Measurements from ENCODE around the gene ZDHHC8.

Gene ZDHHC8

GRCh38 chr22:20165421-20165820 lies 33.8 kb downstream of the ZDHHC8 start:
- no peak for DNase-seq

- DNase-seq, result no peak
Measured at GRCh38 chr22:20165913-20166312, 34.3 kb downstream of the ZDHHC8 start.

- no peak for DNase-seq
Measured at GRCh38 chr22:20166703-20167102, 35.1 kb downstream of the ZDHHC8 start.

- no peak for DNase-seq
Measured at GRCh38 chr22:20167643-20168322, 36.2 kb downstream of the ZDHHC8 start.

- no peak for DNase-seq
Measured at GRCh38 chr22:20169253-20169822, 37.7 kb downstream of the ZDHHC8 start.

- no peak for DNase-seq
Measured at GRCh38 chr22:20170170-20170569, 38.6 kb downstream of the ZDHHC8 start.

GRCh38 chr22:20171288-20172140 lies 39.9 kb downstream of the ZDHHC8 start:
- no peak for DNase-seq

- no peak for DNase-seq
Measured at GRCh38 chr22:20172141-20172613, 40.6 kb downstream of the ZDHHC8 start.

GRCh38 chr22:20173246-20173645 lies 41.6 kb downstream of the ZDHHC8 start:
- no peak for DNase-seq

- no peak for DNase-seq
Measured at GRCh38 chr22:20173772-20174171, 42.2 kb downstream of the ZDHHC8 start.

- no peak for DNase-seq
Measured at GRCh38 chr22:20174785-20175596, 43.4 kb downstream of the ZDHHC8 start.

- DNase-seq, result no peak
Measured at GRCh38 chr22:20175597-20175900, 43.9 kb downstream of the ZDHHC8 start.

- no peak for DNase-seq
Measured at GRCh38 chr22:20176421-20177085, 44.9 kb downstream of the ZDHHC8 start.

GRCh38 chr22:20177217-20177911 lies 45.8 kb downstream of the ZDHHC8 start:
- no peak for DNase-seq

- no peak for DNase-seq
Measured at GRCh38 chr22:20178075-20178914, 46.7 kb downstream of the ZDHHC8 start.

GRCh38 chr22:20178915-20179227 lies 47.3 kb downstream of the ZDHHC8 start:
- no peak for DNase-seq

GRCh38 chr22:20179455-20180244 lies 48.0 kb downstream of the ZDHHC8 start:
- DNase-seq, result no peak

GRCh38 chr22:20180245-20180630 lies 48.6 kb downstream of the ZDHHC8 start:
- DNase-seq, result no peak

GRCh38 chr22:20180640-20181039 lies 49.0 kb downstream of the ZDHHC8 start:
- no peak for DNase-seq

GRCh38 chr22:20181194-20181883 lies 49.7 kb downstream of the ZDHHC8 start:
- no peak for DNase-seq
